Measurements from ENCODE around the gene GIN1. TPM values are rescaled to one million over a fixed set of nuclear protein-coding genes. Genes with fewer than 3 reads are reported as not detected.

GIN1 gene
- total RNA-seq, 2 donors from 2014 or later, result 5.9 to 8.0 TPM

DNA sequence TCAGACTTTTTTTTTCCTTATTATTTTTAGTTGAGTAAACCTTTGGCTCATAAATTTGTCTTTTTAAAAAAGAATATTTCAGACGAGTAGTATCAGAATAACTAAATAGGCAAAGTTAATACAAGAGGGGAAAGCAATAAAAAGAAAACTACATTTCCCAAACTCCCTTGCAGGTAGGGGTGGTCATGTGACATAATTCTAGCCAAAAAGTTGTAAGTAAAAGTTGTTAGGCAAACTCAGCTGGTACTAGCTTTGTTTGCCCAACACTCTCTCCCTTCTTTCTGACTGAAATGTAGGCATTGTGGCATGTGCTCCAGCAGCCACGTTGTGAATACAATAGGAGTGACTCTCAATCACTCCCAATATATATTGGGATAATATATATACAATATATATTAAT, 20.9 kb downstream of the GIN1 start:
- no peak overlapping the region for H3K27ac ChIP-seq
- H3K9ac ChIP-seq (ENCODE audit: low read depth in 2 of 2, low read length in 2 of 2), result no peak overlapping the region
- TF ChIP-seq, protein P1, sequence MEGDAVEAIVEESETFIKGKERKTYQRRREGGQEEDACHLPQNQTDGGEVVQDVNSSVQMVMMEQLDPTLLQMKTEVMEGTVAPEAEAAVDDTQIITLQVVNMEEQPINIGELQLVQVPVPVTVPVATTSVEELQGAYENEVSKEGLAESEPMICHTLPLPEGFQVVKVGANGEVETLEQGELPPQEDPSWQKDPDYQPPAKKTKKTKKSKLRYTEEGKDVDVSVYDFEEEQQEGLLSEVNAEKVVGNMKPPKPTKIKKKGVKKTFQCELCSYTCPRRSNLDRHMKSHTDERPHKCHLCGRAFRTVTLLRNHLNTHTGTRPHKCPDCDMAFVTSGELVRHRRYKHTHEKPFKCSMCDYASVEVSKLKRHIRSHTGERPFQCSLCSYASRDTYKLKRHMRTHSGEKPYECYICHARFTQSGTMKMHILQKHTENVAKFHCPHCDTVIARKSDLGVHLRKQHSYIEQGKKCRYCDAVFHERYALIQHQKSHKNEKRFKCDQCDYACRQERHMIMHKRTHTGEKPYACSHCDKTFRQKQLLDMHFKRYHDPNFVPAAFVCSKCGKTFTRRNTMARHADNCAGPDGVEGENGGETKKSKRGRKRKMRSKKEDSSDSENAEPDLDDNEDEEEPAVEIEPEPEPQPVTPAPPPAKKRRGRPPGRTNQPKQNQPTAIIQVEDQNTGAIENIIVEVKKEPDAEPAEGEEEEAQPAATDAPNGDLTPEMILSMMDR (IDR thresholded peaks at IDR 0.05), result no peak
- H3K36me3 ChIP-seq, result no peaks in the 10 kb centered on the region
- H3K27me3 ChIP-seq, result no peaks in the 10 kb centered on the region
- H3K4me1 ChIP-seq, result no peaks in the 10 kb centered on the region
- DNase-seq, result no peak
- H3K9me3 ChIP-seq, result no peaks in the 10 kb centered on the region
- H3K4me3 ChIP-seq, result no peak overlapping the region
- intact Hi-C loops (cut with DNase I), result no loop called here

DNA sequence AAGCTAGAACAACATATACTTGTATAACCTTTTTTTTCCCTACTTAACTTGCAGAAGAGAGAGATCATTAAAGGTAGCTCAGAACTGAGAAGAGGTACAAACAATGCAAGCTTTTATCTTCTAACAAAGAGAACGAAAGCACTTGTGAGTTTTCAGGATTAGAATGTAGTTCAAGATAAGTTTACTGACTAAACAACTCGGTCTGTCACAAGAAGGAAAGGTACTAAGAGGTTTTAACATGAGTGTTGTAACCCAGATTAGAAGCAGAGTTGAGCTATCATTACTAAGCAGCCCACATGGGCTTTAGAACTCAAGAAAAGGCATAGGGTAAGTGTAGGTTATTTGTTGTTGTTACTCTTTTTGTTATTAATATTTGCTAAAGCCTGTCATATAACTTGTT, 25.2 kb downstream of the GIN1 start:
- TF ChIP-seq, protein P1 (IDR thresholded peaks at IDR 0.05), result no peak
- Histone ChIP-seq H3K4me1 (no peaks in the 10 kb centered on the region), H3K9me3 (no peaks in the 10 kb centered on the region), H3K9ac (ENCODE audit: low read depth in 2 of 2, low read length in 2 of 2) (no peak overlapping the region), H3K36me3 (no peaks in the 10 kb centered on the region), H3K27ac (no peak overlapping the region), H3K4me3 (no peak overlapping the region), H3K27me3 (no peaks in the 10 kb centered on the region)
- no peak for DNase-seq
- intact Hi-C loops (cut with DNase I), result no loop called here

DNA sequence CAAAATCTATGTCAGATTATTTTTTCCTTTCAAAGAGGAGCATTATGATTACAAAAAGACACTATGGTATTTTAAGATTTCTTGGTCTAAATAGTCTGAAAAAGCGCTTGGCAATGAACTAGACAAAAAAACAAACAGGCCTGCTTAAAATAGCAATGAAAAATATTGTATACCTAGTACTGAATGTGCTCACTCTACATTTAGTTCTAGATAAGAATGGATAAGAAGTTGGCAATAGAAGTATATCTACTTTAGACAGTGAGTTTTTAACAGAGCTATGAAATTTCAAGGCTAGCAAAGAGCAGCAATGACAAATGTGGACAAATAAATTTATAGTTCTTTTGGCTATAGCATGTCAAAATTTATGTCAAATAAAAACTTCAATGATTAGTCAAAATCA, 26.2 kb downstream of the GIN1 start:
- Histone ChIP-seq H3K27ac (no peak overlapping the region), H3K27me3 (no peaks in the 10 kb centered on the region), H3K9ac (ENCODE audit: low read depth in 2 of 2, low read length in 2 of 2) (no peak overlapping the region), H3K4me3 (no peak overlapping the region), H3K36me3 (no peaks in the 10 kb centered on the region), H3K4me1 (no peaks in the 10 kb centered on the region), H3K9me3 (no peaks in the 10 kb centered on the region)
- intact Hi-C loops (cut with DNase I), result no loop called here
- TF ChIP-seq, protein P1 (IDR thresholded peaks at IDR 0.05), result no peak
- no peak for DNase-seq

DNA sequence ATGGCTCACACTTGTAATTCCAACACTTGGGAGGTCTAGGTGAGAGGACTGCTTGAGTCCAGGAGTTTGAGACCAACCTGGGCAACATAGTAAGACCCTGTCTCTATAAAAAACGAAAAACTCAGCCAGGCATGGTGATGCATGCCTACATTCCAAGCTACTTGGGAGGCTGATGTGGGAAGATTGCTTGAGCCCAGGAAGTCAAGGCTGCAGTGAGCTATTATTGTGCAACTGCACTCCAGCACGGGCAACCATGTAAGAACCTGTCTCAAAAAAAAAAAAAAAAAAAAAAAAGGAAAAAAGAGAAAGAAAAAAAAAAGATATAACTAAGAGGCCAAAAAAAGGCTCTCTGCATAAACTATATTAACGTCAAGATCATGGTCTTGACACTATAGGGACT, 27.3 kb downstream of the GIN1 start:
- intact Hi-C loops (cut with DNase I), result no loop called here
- Histone ChIP-seq H3K4me3 (no peak overlapping the region), H3K4me1 (no peaks in the 10 kb centered on the region), H3K9ac (ENCODE audit: low read depth in 2 of 2, low read length in 2 of 2) (no peak overlapping the region), H3K36me3 (no peaks in the 10 kb centered on the region), H3K27me3 (no peaks in the 10 kb centered on the region), H3K27ac (no peak overlapping the region), H3K9me3 (no peaks in the 10 kb centered on the region)
- TF ChIP-seq, protein P1 (IDR thresholded peaks at IDR 0.05), result no peak
- DNase-seq, result no peak

DNA sequence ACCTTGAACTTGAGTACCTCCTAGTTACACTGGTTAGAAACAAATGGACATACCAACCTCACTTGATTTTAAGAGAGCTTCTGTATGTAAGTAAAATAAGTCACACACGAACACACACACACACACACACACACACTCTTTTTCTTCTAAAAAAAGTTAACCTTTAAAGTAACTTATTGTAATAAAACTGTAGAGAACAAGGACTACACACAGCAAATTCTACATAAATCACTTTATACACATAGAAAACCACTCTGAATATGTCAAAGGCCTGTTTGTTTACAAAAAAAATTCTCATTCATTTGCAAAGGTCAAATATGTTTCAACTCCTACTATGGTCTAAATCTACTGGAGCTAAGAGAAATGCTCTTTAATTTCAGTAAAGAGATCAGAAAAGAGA, 29.1 kb downstream of the GIN1 start:
- H3K36me3 ChIP-seq, result no peaks in the 10 kb centered on the region
- TF ChIP-seq, protein P1 (IDR thresholded peaks at IDR 0.05), result no peak
- no peak overlapping the region for H3K4me3 ChIP-seq
- H3K9ac ChIP-seq (ENCODE audit: low read depth in 2 of 2, low read length in 2 of 2), result no peak overlapping the region
- no peak overlapping the region for H3K27ac ChIP-seq
- H3K27me3 ChIP-seq, result no peaks in the 10 kb centered on the region
- no peaks in the 10 kb centered on the region for H3K9me3 ChIP-seq
- no peaks in the 10 kb centered on the region for H3K4me1 ChIP-seq
- no peak for DNase-seq
- intact Hi-C loops (cut with DNase I), result no loop called here

DNA sequence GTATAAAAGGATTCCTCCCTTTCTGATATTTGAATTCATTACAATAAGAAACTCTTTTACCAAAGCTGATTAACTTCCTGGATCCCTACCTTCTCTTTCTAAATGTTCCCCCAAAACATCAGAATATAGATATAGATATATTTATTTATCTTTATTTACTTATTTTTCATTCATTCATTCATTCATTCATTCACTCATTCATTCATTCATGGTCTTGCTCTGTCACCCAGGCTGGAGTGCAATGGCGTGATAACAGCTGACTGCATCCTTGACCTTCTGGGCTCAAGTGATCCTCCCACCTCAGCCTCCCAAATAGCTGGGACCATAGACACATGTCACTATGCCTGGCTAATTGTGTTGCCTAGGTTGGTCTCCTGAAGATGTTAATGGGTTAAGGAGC, 30.7 kb downstream of the GIN1 start:
- Histone ChIP-seq H3K4me3 (no peak overlapping the region), H3K4me1 (no peaks in the 10 kb centered on the region), H3K27ac (no peak overlapping the region), H3K9ac (ENCODE audit: low read depth in 2 of 2, low read length in 2 of 2) (no peak overlapping the region), H3K27me3 (no peaks in the 10 kb centered on the region), H3K9me3 (no peaks in the 10 kb centered on the region), H3K36me3 (no peaks in the 10 kb centered on the region)
- intact Hi-C loops (cut with DNase I), result no loop called here
- TF ChIP-seq, protein P1 (IDR thresholded peaks at IDR 0.05), result no peak
- no peak for DNase-seq
